Measurements from ENCODE around the gene PHACTR3.

Gene PHACTR3

GRCh38 chr20:59650418-59650817, 46.1 kb downstream of the PHACTR3 start:
- H3K27ac ChIP-seq, result no peak overlapping the region
- no peak for TF ChIP-seq CTCF (IDR thresholded peaks at IDR 0.05)
- no peak for TF ChIP-seq ZFX (IDR thresholded peaks at IDR 0.05; ENCODE audit: borderline replicate concordance)

DNA sequence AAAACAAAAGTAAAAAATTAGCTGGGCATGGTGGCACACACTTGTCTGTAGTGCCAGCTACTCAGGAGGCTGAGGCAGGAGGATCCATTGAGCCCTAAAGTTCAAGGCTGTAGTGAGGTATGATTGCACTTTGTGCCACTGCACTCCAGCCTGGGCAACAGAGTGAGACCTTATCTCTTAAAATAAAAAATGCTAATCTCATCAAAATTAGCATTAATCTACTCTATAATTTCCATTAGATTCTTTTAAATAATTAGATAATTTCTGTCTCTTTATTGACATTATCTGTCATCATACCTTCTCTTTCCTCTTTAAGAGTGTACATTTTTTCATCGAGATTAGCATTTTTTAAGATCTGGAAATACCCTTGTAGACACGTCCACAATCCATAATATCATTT, 48.0 kb downstream of the PHACTR3 start:
- no peak overlapping the region for H3K27ac ChIP-seq
- TF ChIP-seq ZFX (IDR thresholded peaks at IDR 0.05; ENCODE audit: borderline replicate concordance) (no peak), CTCF (IDR thresholded peaks at IDR 0.05) (no peak)

DNA sequence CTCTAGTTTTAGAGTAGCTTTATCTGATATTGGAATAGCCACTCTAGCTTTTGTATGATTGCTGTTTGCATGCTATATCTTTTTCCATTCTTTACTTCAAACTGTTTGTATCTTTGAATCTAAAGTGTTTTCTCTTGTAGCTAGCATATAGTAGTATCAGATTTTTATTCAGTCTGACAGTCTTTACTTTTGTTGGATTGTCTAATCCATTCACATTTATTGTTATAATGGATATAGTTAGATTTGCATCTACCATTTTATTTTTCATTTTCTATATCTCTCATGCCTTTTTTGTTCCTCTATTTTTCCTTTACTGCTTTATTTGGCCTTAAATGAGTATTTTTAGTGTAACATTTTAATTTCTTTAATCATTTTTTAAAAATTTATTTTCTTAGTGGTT, 52.1 kb downstream of the PHACTR3 start:
- TF ChIP-seq ZFX (IDR thresholded peaks at IDR 0.05; ENCODE audit: borderline replicate concordance) (no peak), CTCF (IDR thresholded peaks at IDR 0.05) (no peak)
- H3K27ac ChIP-seq, result no peak overlapping the region

DNA sequence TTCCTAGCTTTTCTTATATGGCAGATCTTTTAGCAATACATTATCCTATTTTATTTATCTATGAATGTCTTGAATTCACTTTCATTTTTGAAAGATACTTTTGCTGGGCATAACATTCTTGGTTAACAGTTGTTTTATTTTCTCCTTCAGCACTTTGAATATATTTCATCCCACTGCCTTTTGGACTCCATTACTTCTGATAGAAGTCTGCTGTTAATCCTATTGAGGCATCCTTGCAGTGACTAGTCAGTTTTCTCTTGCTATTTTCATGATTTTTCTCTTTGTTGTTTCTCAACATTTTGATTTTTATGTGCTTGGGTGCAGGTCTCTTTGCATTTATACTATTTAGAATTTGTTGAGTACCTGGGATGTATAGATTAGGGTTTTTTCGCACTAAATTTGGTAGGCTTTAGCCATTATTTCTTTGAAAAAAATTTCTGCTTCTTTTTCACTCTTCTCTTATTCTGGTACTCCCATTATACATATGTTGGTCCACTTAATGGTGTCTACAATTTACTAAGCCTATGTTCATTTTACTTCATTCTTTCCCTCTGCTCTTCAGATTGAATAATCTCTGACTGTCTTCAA, 53.2 kb downstream of the PHACTR3 start:
- TF ChIP-seq ZFX (IDR thresholded peaks at IDR 0.05; ENCODE audit: borderline replicate concordance) (no peak), CTCF (IDR thresholded peaks at IDR 0.05) (no peak)

DNA sequence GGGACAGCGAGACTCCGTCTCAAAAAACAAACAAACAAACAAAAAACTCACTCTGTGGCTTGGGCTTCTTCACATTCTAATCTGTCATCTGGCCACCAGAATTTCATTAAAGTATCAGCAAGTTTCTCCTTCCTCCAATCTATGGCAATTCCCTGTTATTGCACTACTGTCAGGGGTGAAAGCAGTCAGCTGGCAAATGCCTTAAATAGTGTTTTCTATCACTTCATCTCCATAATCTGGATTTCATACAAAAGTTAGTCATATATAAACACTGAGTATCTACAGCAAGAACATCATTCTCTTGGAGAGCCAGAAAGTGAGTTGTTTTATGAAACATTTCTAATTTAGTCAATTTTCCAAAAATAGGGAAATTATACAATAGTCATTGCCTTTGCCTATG, 56.1 kb downstream of the PHACTR3 start:
- H3K27ac ChIP-seq, result no peak overlapping the region
- no peak for TF ChIP-seq ZFX (IDR thresholded peaks at IDR 0.05; ENCODE audit: borderline replicate concordance)
- no peak for TF ChIP-seq CTCF (IDR thresholded peaks at IDR 0.05)

More for the DNA sequence above, 53.2 kb downstream of the PHACTR3 start:
- H3K27ac ChIP-seq, result no peak overlapping the region

DNA sequence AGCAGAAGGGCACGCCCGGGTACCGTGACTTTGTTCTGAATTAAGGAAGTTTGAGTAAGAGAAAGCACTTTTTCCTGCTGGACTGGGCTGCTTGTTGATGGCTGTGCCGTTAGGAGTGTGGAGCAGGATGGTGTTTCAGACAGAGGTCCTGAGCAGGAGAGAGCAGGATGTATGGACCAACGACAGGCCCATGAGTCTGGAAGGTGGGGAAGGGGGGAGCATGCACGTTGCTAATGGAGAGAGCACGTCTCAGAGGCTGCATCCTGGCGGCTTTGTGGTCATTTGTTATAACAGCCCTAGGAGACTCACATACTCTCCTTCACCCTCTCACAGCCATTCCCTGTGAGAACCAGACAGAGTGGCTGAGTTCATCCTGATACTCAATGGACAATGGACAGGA, 56.8 kb downstream of the PHACTR3 start:
- no peak overlapping the region for H3K27ac ChIP-seq
- TF ChIP-seq CTCF (IDR thresholded peaks at IDR 0.05) (no peak), ZFX (IDR thresholded peaks at IDR 0.05; ENCODE audit: borderline replicate concordance) (no peak)

DNA sequence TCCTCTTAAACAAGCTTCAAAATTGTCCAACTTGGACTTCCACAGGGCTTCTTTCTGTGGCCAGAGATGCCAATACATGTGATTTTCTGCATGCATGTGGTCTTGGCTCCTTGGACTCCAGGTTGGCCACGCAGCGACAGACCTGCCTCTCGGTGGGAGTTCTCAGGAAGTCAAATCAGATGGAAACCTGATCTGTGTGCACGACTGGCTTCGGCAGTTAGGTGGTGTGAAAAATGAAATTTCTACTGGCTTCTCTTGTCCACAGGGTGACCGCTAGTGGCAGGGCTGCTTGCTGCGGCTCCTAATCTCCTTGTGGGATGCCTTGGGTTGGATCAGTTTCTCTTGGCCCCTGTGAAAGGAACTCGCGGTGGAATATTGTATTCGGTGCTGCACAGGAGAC, 57.3 kb downstream of the PHACTR3 start:
- TF ChIP-seq CTCF (IDR thresholded peaks at IDR 0.05) (no peak), ZFX (IDR thresholded peaks at IDR 0.05; ENCODE audit: borderline replicate concordance) (no peak)
- no peak overlapping the region for H3K27ac ChIP-seq
